Astrocyte of the cerebellum (primary cell): ENCODE data around the gene PAX7.

Source experiments
- DNase-seq: peaks from one replicate; pipeline ENCODE4 v3.0.0-alpha.2; 2011; ENCODE audit warnings: low read depth
- H3K4me3 ChIP-seq: 2 replicates; pipeline ENCODE4 v1.5.1; 2011; ENCODE audit warnings: mild to moderate bottlenecking, low read depth, low read length, moderate library complexity
- CTCF ChIP-seq: IDR thresholded peaks from 2 replicates; pipeline ENCODE4 v1.5.1; 2012; ENCODE audit warnings: low read length, low read depth, moderate library complexity, mild to moderate bottlenecking; ENCODE audit errors: missing control alignments
- in situ Hi-C: cut with HindIII; loops from 2 replicates; pipeline ENCODE4 v1.10.0; 2017; ENCODE audit warnings: low sequenced_read_pairs

The PAX7 gene

GRCh38 chr1:18668750-18669404 is 38.2 kb downstream of the PAX7 start:
- H3K4me3 ChIP-seq, result no peak overlapping the region
- no peak for DNase-seq
- TF ChIP-seq CTCF, result no peak
- in situ Hi-C loops, result no loop called here

- no peak for TF ChIP-seq CTCF
- no peak for DNase-seq
- in situ Hi-C loops, result no loop called here
- H3K4me3 ChIP-seq, result no peak overlapping the region
Observed at GRCh38 chr1:18670121-18670867, 39.6 kb downstream of the PAX7 start.

GRCh38 chr1:18670868-18671225 is 40.2 kb downstream of the PAX7 start:
- in situ Hi-C loops, result no loop called here
- no peak overlapping the region for H3K4me3 ChIP-seq
- no peak for TF ChIP-seq CTCF
- DNase-seq, result no peak

- DNase-seq, result no peak
- TF ChIP-seq CTCF, result no peak
- no peak overlapping the region for H3K4me3 ChIP-seq
- in situ Hi-C loops, result no loop called here
Observed at GRCh38 chr1:18673976-18674375, 43.3 kb downstream of the PAX7 start.

GRCh38 chr1:18676332-18676781 is 45.7 kb downstream of the PAX7 start:
- DNase-seq, result no peak
- in situ Hi-C loops, result no loop called here
- H3K4me3 ChIP-seq, result no peak overlapping the region
- TF ChIP-seq CTCF, result no peak

GRCh38 chr1:18681423-18681835 is 50.8 kb downstream of the PAX7 start:
- peak; percentile 59 for TF ChIP-seq CTCF
- H3K4me3 ChIP-seq, result no peak overlapping the region
- DNase-seq, result no peak
- in situ Hi-C loops, result no loop called here
